GM18951 (cell line): ENCODE measurements around the gene SHROOM3.
"Not testable (repeated sequence)": the region's sequence is repeated elsewhere in the genome, so short reads cannot be mapped to it uniquely, and the experiment has no call there.

Source experiments
- POLR2A ChIP-seq: IDR thresholded peaks from 4 replicates; pipeline ENCODE4 v1.6.1; 2011; ENCODE audit warnings: mild to moderate bottlenecking; ENCODE audit not compliant: insufficient read length, insufficient read depth; ENCODE audit errors: extremely low read depth
- in situ Hi-C: fragments of 300-500 bp; cut with MboI; formaldehyde crosslinking; loops from one replicate; pipeline ENCODE4 v1.12.0; 2022; ENCODE audit warnings: low sequenced_read_pairs, mixed read lengths, inconsistent platforms; ENCODE audit not compliant: unreplicated experiment

Gene SHROOM3

DNA sequence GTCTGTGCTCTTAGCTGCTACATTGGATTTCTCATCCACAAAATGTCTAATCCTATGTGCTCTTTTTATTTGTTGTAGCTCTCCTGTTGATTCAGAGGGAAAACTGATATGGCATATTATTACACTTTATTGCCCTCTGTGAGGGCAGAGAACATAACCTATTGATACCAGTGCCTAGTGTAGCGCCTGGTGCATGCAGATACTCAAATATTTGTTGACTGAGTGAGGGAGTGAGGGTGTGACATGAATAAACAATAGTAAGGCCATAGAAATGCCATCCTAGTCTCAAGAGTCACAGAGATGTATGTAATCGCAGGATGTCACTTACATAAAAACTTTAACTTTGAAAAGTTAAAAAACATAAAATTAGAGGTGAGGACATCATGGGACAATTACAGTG is 159.1 kb downstream of the SHROOM3 start:
- in situ Hi-C loops = no loop called here

GRCh38 chr4:76595435-76595834 is 160.4 kb downstream of the SHROOM3 start:
- in situ Hi-C loops = no loop called here
- TF ChIP-seq POLR2A = no peak

More for the DNA sequence above, 159.1 kb downstream of the SHROOM3 start:
- no peak for TF ChIP-seq POLR2A

GRCh38 chr4:76596713-76597112 is 161.7 kb downstream of the SHROOM3 start:
- in situ Hi-C loops = no loop called here

GRCh38 chr4:76597423-76597979 is 162.5 kb downstream of the SHROOM3 start:
- TF ChIP-seq POLR2A = no peak
- in situ Hi-C loops = no loop called here

More at GRCh38 chr4:76596713-76597112, 161.7 kb downstream of the SHROOM3 start:
- TF ChIP-seq POLR2A = no peak

- TF ChIP-seq POLR2A = no peak
- in situ Hi-C loops = no loop called here
These were observed 165.4 kb downstream of the SHROOM3 start for GRCh38 chr4:76600447-76600846.

DNA sequence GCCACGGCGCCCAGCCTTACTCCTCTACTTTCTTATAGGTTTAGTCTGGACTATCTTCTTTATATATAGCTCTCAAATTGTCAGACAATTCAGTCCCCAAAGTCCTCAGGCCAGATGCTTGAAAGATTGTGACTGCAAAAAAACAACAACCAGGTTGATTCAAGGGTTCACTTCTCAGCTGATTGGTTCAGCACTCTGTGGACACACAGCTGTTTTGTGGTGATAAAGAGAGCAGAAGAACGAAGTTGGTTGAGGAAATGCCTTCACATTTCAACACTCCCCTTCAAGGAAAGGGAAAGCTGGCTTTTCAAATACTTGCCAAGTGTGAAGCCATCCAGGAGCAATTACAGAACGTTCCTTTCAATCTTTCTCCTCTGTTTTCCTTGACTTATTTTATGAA is 166.8 kb downstream of the SHROOM3 start:
- no peak for TF ChIP-seq POLR2A
- in situ Hi-C loops = no loop called here

DNA sequence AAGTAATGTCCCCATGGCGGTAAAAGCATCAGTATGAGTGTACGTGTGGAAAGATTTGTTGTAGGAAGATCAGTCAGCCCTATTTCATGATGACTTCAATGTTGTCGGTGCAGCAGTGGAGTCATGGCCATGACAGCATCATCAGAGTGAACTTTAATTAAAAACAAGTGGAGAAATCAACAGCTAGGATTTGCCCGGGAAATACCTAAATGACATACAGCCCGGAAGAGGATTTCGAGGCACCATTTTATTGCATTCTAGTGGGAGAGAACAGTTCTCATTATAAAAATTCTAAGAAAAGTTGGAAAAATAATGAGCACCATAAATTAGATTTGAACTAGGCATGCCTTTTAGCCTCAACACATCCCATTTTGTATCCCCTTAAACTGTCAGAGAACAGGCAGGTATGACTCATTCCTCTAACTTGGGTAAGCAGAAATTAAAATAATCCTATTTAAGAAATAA is 170.1 kb downstream of the SHROOM3 start:
- in situ Hi-C loops = no loop called here
- TF ChIP-seq POLR2A = no peak

DNA sequence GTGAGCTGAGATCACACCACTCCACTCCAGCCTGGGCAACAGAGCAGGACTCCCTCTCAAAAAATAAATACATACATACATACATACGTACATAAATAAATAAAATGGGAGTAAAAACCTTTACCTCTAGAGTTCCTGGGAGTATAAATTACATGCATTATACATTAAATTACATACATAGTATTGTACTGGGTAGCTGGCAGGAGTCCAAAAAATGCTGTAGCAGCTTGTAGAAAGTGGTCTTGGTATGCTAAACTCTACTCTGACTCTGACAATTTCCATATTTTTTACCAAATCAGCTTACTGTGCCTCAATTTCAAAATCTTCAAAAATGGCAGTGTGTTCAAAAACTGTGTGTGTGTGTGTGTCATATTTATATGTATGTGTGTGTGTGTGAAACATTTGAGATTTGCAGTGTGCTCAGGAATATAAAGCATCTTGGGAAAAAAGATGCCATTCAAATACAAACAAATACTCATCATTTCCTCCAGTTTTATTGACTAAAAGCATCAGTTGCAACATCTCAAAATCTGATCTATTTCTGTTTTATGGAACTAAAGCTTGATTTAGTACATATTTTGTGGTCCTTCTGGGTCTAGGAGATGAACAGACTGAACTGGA is 171.7 kb downstream of the SHROOM3 start:
- in situ Hi-C loops = no loop called here
- no peak for TF ChIP-seq POLR2A

DNA sequence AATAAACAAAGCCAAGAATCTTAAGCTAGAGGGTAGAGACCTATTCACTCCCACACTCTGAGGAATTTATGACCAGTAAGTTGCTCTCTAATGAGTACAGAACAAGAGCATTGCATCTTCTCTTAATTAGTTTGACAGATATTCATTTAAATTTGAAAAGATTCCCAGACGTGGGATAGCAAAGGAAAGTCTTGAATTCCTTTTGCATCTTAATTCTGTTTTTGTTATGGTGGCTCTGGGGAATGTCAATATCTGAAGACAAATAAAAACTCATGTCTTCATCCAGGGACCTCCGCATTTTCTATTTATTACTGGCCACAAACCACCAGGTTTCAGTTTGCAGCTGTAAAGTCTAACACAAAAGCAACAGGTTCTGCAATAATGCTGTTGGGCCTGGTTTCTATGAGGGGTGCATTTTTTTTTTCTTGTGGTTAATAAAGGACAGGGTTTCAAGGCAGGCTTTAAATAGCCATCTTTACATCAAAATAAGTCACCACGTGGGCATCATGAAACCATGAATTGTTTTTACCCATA is 172.3 kb downstream of the SHROOM3 start:
- no peak for TF ChIP-seq POLR2A
- in situ Hi-C loops = no loop called here

- no peak for TF ChIP-seq POLR2A
- in situ Hi-C loops = no loop called here
These were observed 172.8 kb downstream of the SHROOM3 start for GRCh38 chr4:76607846-76608245.

GRCh38 chr4:76608549-76608948 is 173.5 kb downstream of the SHROOM3 start:
- in situ Hi-C loops = not testable (repeated sequence)

- in situ Hi-C loops = no loop called here
- no peak for TF ChIP-seq POLR2A
These were observed 175.9 kb downstream of the SHROOM3 start for GRCh38 chr4:76610751-76611547.

DNA sequence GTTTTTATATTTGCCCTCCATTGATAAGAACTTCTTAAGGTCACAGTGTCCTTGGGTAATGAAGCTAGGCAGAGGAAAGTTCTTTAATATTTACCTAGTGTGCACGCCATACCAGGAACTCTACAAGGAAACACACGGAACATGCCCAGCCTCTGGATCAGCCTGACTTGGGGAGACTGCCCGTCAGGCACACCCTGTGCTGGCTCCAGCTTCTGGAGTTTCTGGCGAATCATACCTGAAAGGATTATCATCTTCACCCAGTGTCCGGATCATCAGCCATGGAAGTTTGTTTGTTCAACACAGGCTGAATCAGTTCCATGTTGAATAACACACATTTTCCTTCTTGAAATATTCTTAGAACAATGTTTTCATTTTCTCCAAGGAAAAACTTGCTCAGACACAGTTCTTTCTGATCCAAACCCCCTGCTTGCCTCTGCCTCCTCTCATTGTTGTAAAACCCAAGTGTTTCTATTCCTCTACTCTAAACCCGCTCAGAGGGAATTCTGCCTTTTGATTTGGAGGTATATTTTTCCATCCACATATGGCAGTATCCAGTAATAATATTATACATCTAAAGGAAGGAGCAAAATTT is 176.7 kb downstream of the SHROOM3 start:
- TF ChIP-seq POLR2A = no peak
- in situ Hi-C loops = no loop called here
